HepG2 (cell line): ENCODE data around the gene AFAP1. TPM values are rescaled to one million over a fixed set of nuclear protein-coding genes. Genes with fewer than 3 reads are reported as not detected.

Experiments used
- ATAC-seq: fragments of 200-7000 bp; cut with Tn5 transposase; 3 replicates; pipeline ENCODE4 v1.9.1; 2020; ENCODE audit warnings: mild to moderate bottlenecking, moderate library complexity
- BruUV-seq: library from RNA; stranded (reverse); fragments of 400-500 nt; replicated peaks from 2 replicates; lab custom pipeline; 2021; lab: Mats Ljungman, UMichigan
- CTCF ChIA-PET: fragments of 300-600 bp; formaldehyde crosslinking; extraction: SDS; loops from one replicate; lab custom pipeline; 2021; ENCODE audit warnings: low total read pairs, inconsistent platforms, low intra/inter-chr PET ratio; lab: Yijun Ruan, JAX
- POLR2A ChIA-PET: fragments of 350-600 bp; sonication (Branson Sonifier 250); formaldehyde crosslinking; loops from one replicate; lab custom pipeline; 2020; ENCODE audit warnings: antibody characterized with exemption, inconsistent platforms; lab: Yijun Ruan, JAX
- DNase-seq: peaks from one replicate; pipeline ENCODE4 v3.0.0-alpha.2; 2015; ENCODE audit warnings: low spot score
- FAIRE-seq: peaks from 3 replicates; lab custom pipeline; 2011; peaks lifted over from hg19 to GRCh38; lab: Jason Lieb, UNC
- H2AFZ ChIP-seq: one replicate; pipeline ENCODE4 v1.6.1; 2011; ENCODE audit warnings: low read length, inconsistent platforms
- H3K27ac ChIP-seq: fragments of 300-600 bp; 3 replicates; pipeline ENCODE4 v1.8.0; 2011; ENCODE audit warnings: mixed run types, mild to moderate bottlenecking, mixed read lengths, low read length, inconsistent platforms; ENCODE audit not compliant: insufficient read depth; ENCODE audit errors: extremely low read length
- H3K27me3 ChIP-seq, 2 experiments: fragments of 200-600 bp in 1 of 2; 2 replicates in 1 of 2; 3 replicates in 1 of 2; pipeline versions ENCODE4 v1.6.0 to v1.8.0; 2011; ENCODE audit warnings: low read length in 2 of 2, mild to moderate bottlenecking in 2 of 2, moderate library complexity in 2 of 2, inconsistent platforms in 1 of 2; ENCODE audit not compliant: insufficient read depth in 2 of 2, control insufficient read depth in 1 of 2
- H3K36me3 ChIP-seq, 2 experiments: fragments of 200-600 bp in 1 of 2; replicated peaks in 1 of 2; 2 replicates in 1 of 2; 3 replicates in 1 of 2; pipeline versions ENCODE4 v1.5.1 to v1.8.0; 2011; ENCODE audit warnings: low read length in 2 of 2, inconsistent platforms in 1 of 2; ENCODE audit not compliant: insufficient read depth in 2 of 2, control insufficient read depth in 1 of 2
- H3K4me1 ChIP-seq: 2 replicates; pipeline ENCODE4 v1.5.1; 2012; ENCODE audit warnings: low read length, inconsistent platforms; ENCODE audit not compliant: insufficient read depth
- H3K4me2 ChIP-seq: 2 replicates; pipeline ENCODE4 v1.6.0; 2011; ENCODE audit warnings: low read depth, low read length, inconsistent platforms
- H3K4me3 ChIP-seq, 3 experiments: fragments of 200-600 bp in 1 of 3; sonication (generic), shearing (Covaris generic) in 1 of 3; replicated peaks in 1 of 3; 2 replicates each; pipeline ENCODE4 v1.5.1; 2011 to 2016; ENCODE audit warnings: low read length in 3 of 3, inconsistent platforms in 2 of 3, low read depth in 2 of 3, mild to moderate bottlenecking in 2 of 3, control low read depth in 1 of 3, mixed read lengths in 1 of 3; ENCODE audit not compliant: insufficient read depth in 1 of 3
- H3K79me2 ChIP-seq: one replicate; pipeline ENCODE4 v1.6.1; 2011; ENCODE audit warnings: low read length, inconsistent platforms; ENCODE audit not compliant: insufficient read depth
- H3K9ac ChIP-seq: 2 replicates; pipeline ENCODE4 v1.6.0; 2011; ENCODE audit warnings: mild to moderate bottlenecking, low read depth, low read length, inconsistent platforms; ENCODE audit not compliant: insufficient read depth
- H3K9me3 ChIP-seq: 2 replicates; pipeline ENCODE4 v1.5.1; 2012; ENCODE audit warnings: mild to moderate bottlenecking, low read length
- H4K20me1 ChIP-seq: 2 replicates; pipeline ENCODE4 v1.6.0; 2011; ENCODE audit warnings: inconsistent platforms, mild to moderate bottlenecking, low read length, moderate library complexity; ENCODE audit not compliant: insufficient read depth
- ARHGAP35 ChIP-seq: sonication (generic); formaldehyde crosslinking; IDR thresholded peaks from 2 replicates; pipeline ENCODE4 v1.9.0; 2022; ENCODE audit warnings: mild to moderate bottlenecking, inconsistent platforms, moderate library complexity, missing genetic modification reagents, borderline replicate concordance
- ATF7 ChIP-seq, 2 experiments: fragments of 450-650 bp in 1 of 2; sonication (generic) in 1 of 2; formaldehyde crosslinking in 1 of 2; IDR thresholded peaks; 2 replicates each; pipeline versions ENCODE4 v1.4.0 to v1.6.1; 2016 to 2020; ENCODE audit warnings: antibody characterized with exemption in 1 of 2, mild to moderate bottlenecking in 1 of 2, missing genetic modification reagents in 1 of 2
- BORCS8-MEF2B ChIP-seq: sonication (generic); formaldehyde crosslinking; IDR thresholded peaks from 2 replicates; pipeline ENCODE4 v1.8.0; 2022; ENCODE audit warnings: mild to moderate bottlenecking, missing genetic modification reagents
- CAMTA2 ChIP-seq: sonication (generic); formaldehyde crosslinking; IDR thresholded peaks from 2 replicates; pipeline ENCODE4 v1.4.0; 2020; ENCODE audit warnings: mild to moderate bottlenecking, missing genetic modification reagents, borderline replicate concordance
- GFI1 ChIP-seq: sonication (generic); formaldehyde crosslinking; IDR thresholded peaks from 2 replicates; pipeline ENCODE4 v1.5.0; 2020; ENCODE audit warnings: missing genetic modification reagents, mild to moderate bottlenecking, borderline replicate concordance
- KLF16 ChIP-seq, 2 experiments: sonication (generic) in 1 of 2; formaldehyde crosslinking in 1 of 2; IDR thresholded peaks; 2 replicates each; pipeline versions ENCODE4 v1.6.1 to v1.8.0; 2016 to 2023; ENCODE audit warnings: missing genetic modification reagents in 2 of 2, missing compliant biosample characterization in 1 of 2
- STAT5B ChIP-seq: sonication (generic); formaldehyde crosslinking; IDR thresholded peaks from 2 replicates; pipeline ENCODE4 v1.4.0; 2020; ENCODE audit warnings: missing genetic modification reagents
- ZNF562 ChIP-seq: sonication (generic); formaldehyde crosslinking; IDR thresholded peaks from 2 replicates; pipeline ENCODE4 v1.8.0; 2022; ENCODE audit warnings: missing genetic modification reagents, borderline replicate concordance
- ZNF709 ChIP-seq: sonication (generic); formaldehyde crosslinking; IDR thresholded peaks from 2 replicates; pipeline ENCODE4 v1.5.0; 2020; ENCODE audit warnings: mild to moderate bottlenecking, missing genetic modification reagents
- WGBS: methylation state at CpG from one replicate; pipeline ENCODE4 v1.1.6; 2017; ENCODE audit warnings: low lambda C conversion rate; 5-methylcytosine and 5-hydroxymethylcytosine counted together
- in situ Hi-C: cut with HindIII; loops from 2 replicates; pipeline ENCODE4 v1.10.0; 2017; ENCODE audit warnings: low pct_unique_long_range_greater_than_20kb; ENCODE audit not compliant: extremely low pct_ligation_motif_present
- intact Hi-C: fragments of 100-400 bp; cut with micrococcal nuclease; formaldehyde crosslinking; loops from one replicate; pipeline ENCODE4 v1.10.0; 2022; ENCODE audit not compliant: unreplicated experiment
- polyA plus RNA-seq, 8 experiments: library from polyadenylated mRNA; depleted of rRNA in 3 of 8; stranded (reverse) in 7 of 8; unstranded in 1 of 8; fragments of >200 nt; fragmentation: Illumina TruSeq in 4 of 8; extraction: Trizol in 4 of 8; gene quantifications; 2 replicates each; pipeline versions ENCODE4 v1.2.1 to v1.2.3, GENCODE V29; 2011 to 2016; ENCODE audit warnings: low read depth in 4 of 8, missing spikeins in 1 of 8, mixed read lengths in 1 of 8; ENCODE audit not compliant: insufficient read depth in 1 of 8
- total RNA-seq, 5 experiments: library from RNA; depleted of rRNA; stranded (reverse); fragments of >200 nt; fragmentation: Illumina TruSeq; extraction: Trizol; gene quantifications; 2 replicates each; pipeline ENCODE4 v1.2.3, GENCODE V29; 2016; ENCODE audit warnings: low read depth in 1 of 5

The AFAP1 gene
- total and polyA plus RNA-seq, 2 of the 13 experiments (the other 11 are each of a cell fraction or from before 2014, with no cell fraction given), result 2.5 TPM

GRCh38 chr4:7782783-7783182 is 156.9 kb downstream of the AFAP1 start (continued):
- no peak for TF ChIP-seq GFI1 (CRISPR knock-in tag)
- no peak for TF ChIP-seq ZNF709 (CRISPR knock-in tag)
- no peak for TF ChIP-seq STAT5B (CRISPR knock-in tag)
- TF ChIP-seq ZNF562 (CRISPR knock-in tag), result no peak
- TF ChIP-seq BORCS8-MEF2B (CRISPR knock-in tag), result no peak
- no peak for TF ChIP-seq ATF7 (IDR thresholded peaks at IDR 0.05)
- TF ChIP-seq ATF7 (CRISPR knock-in tag; IDR thresholded peaks at IDR 0.05), result no peak
- no peak for TF ChIP-seq KLF16 (CRISPR knock-in tag; IDR thresholded peaks at IDR 0.05)

DNA sequence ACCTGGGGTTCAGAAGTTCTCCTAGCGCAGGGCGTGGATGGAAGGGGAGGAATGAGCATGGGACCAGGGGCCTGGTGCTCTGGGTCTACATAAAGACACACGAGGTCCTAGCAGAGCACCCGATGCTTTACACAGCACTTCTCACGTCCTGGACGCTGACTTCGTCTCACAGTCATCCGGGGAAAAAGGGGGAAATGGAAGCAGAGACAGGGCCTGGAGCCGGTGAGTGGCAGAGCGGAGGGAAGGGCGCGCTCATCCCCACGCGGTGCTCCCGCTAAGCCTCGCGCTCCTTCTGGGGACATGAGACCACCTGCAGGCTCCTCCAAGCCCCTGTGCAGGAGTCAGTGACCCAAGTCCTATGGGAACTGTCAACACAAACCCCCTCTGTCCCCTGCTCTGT is 157.7 kb downstream of the AFAP1 start:
- ATAC-seq (no peak), DNase-seq (no peak), FAIRE-seq (no peak)
- in situ Hi-C loops, result no loop called here
- 92% methylated on average over 17 of the region's 17 CpGs for WGBS
- Histone ChIP-seq H3K4me1 (peaks cover 4% of the 10 kb centered on the region), H3K9me3 (no peaks in the 10 kb centered on the region), H2AFZ (no peak overlapping the region), H3K9ac (no peak overlapping the region), H3K27me3 (no peaks in the 10 kb centered on the region), H3K4me2 (no peak overlapping the region), H4K20me1 (no peaks in the 10 kb centered on the region), H3K79me2 (no peaks in the 10 kb centered on the region), H3K4me3 (no peak overlapping the region), H3K27ac (no peak overlapping the region), H3K36me3 (peaks cover 6 to 21% of the 10 kb centered on the region in 2 experiments; a peak in 3 of 5 replicates)
- intact Hi-C loops, result no loop called here
- ChIA-PET POLR2A (no interaction called here), CTCF (no interaction called here)
- no peak for TF ChIP-seq CAMTA2 (CRISPR knock-in tag)
- TF ChIP-seq ARHGAP35 (CRISPR knock-in tag), result no peak
- BruUV-seq, result no TSS peak
